Esophagus muscularis mucosa (tissue), 4 donors: ENCODE results near the gene FLII. TPM values are rescaled to one million over a fixed set of nuclear protein-coding genes. Genes with fewer than 3 reads are reported as not detected.

Experiments used
- DNase-seq: peaks from one replicate; pipeline ENCODE4 v3.0.0-alpha.2; 2017; ENCODE audit errors: extremely low spot score
- H3K27ac ChIP-seq, 4 donors: fragments of 200-600 bp; sonication (generic); replicated peaks in 1 of 4; 1 replicate in 3 of 4; 2 replicates in 1 of 4; pipeline ENCODE4 v1.5.1; 2016 to 2019; ENCODE audit warnings: mild to moderate bottlenecking in 1 of 4
- H3K27me3 ChIP-seq, 4 donors: fragments of 200-600 bp; sonication (generic); one replicate each; pipeline versions ENCODE4 v1.5.1 to v1.6.0; 2016 to 2019
- H3K36me3 ChIP-seq, 4 donors: fragments of 200-600 bp; sonication (generic); one replicate each; pipeline ENCODE4 v1.5.1; 2016 to 2019
- H3K4me1 ChIP-seq, 4 donors: fragments of 200-600 bp; sonication (generic); one replicate each; pipeline ENCODE4 v1.5.1; 2016 to 2019
- H3K4me3 ChIP-seq, 4 donors: fragments of 200-600 bp; sonication (generic); 1 replicate in 2 of 4; 2 replicates in 2 of 4; pipeline ENCODE4 v1.5.1; 2016 to 2019; ENCODE audit warnings: mild to moderate bottlenecking in 4 of 4, moderate library complexity in 1 of 4
- H3K9me3 ChIP-seq, 4 donors: fragments of 200-600 bp; sonication (generic); 1 replicate in 3 of 4; 2 replicates in 1 of 4; pipeline ENCODE4 v1.5.1; 2016 to 2019
- EP300 ChIP-seq: sonication (generic); formaldehyde crosslinking; IDR thresholded peaks from one replicate; pipeline ENCODE4 v1.6.1; 2017; ENCODE audit warnings: antibody characterized with exemption
- POLR2A ChIP-seq: fragments of 450-650 bp; IDR thresholded peaks from one replicate; pipeline ENCODE4 v1.6.1; 2017; ENCODE audit warnings: antibody characterized with exemption, moderate library complexity, mild to moderate bottlenecking, low read depth
- POLR2AphosphoS5 ChIP-seq, 2 donors: sonication (generic); formaldehyde crosslinking; IDR thresholded peaks; one replicate each; pipeline ENCODE4 v1.6.1; 2017; ENCODE audit warnings: antibody characterized with exemption in 2 of 2
- WGBS: methylation state at CpG from one replicate; pipeline ENCODE4 v1.1.5; 2018; 5-methylcytosine and 5-hydroxymethylcytosine counted together
- intact Hi-C: fragments of 100-400 bp; cut with DNase I; formaldehyde crosslinking; loops from one replicate; pipeline ENCODE4 v1.15.1; 2023
- total RNA-seq, 4 donors: library from RNA; depleted of rRNA; stranded (reverse); fragments of >200 nt; gene quantifications; one replicate each; pipeline versions ENCODE4 v1.1.0 to v1.2.1, GENCODE V29; 2016
- TF ChIP-seq, protein P1 (sequence below), 3 experiments: fragments of 200-600 bp in 2 of 3; fragments of 450-650 bp in 1 of 3; sonication (generic) in 2 of 3; IDR thresholded peaks; one replicate each; pipeline ENCODE4 v1.5.1; 2017 to 2019; ENCODE audit warnings: antibody characterized with exemption in 3 of 3, mild to moderate bottlenecking in 2 of 3, moderate library complexity in 1 of 3

Gene FLII
- total RNA-seq, 4 donors from 2014 or later: 302 to 528 (median 408) TPM

DNA sequence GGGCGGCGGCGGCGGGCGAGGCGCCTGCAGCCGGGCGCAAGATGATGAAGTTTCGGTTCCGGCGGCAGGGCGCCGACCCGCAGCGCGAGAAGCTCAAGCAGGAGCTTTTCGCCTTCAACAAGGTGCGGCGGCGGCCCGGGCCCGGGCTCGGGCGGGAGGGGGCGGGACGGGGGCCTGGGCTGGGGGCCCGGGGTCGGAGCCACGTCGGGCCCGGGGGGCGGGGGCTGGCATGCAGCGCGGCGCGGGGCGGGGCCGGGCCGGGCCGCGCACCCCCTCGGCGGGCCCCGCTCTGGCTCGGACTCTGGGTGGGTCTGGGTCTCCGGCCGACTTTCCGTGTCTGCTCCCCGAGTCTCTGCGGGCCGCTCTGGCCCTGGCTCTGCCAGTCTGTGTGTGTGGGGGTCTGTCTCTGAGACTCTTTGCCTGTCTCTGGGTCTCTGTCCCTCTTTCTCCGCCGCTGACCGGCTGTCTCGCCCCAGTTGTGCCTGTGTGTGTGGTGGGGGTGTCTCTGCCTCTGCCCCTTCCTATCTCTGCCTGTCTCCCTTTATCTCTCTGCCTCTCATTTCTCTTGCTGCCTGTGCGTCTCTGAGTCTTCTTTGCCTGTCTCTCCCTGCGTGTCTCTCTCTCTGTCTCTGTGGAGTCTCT, 32.8 kb downstream of the FLII start:
- under 1% methylated on average over 21 of the region's 57 CpGs for WGBS
- no peak for DNase-seq
- TF ChIP-seq POLR2AphosphoS5 (IDR thresholded peaks at IDR 0.05) (no peak), EP300 (no peak), POLR2A (no peak)
- TF ChIP-seq, protein P1, sequence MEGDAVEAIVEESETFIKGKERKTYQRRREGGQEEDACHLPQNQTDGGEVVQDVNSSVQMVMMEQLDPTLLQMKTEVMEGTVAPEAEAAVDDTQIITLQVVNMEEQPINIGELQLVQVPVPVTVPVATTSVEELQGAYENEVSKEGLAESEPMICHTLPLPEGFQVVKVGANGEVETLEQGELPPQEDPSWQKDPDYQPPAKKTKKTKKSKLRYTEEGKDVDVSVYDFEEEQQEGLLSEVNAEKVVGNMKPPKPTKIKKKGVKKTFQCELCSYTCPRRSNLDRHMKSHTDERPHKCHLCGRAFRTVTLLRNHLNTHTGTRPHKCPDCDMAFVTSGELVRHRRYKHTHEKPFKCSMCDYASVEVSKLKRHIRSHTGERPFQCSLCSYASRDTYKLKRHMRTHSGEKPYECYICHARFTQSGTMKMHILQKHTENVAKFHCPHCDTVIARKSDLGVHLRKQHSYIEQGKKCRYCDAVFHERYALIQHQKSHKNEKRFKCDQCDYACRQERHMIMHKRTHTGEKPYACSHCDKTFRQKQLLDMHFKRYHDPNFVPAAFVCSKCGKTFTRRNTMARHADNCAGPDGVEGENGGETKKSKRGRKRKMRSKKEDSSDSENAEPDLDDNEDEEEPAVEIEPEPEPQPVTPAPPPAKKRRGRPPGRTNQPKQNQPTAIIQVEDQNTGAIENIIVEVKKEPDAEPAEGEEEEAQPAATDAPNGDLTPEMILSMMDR (IDR thresholded peaks at IDR 0.05): no peak
- Histone ChIP-seq H3K4me1 (peaks cover 14 to 60% (median 27%) of the 10 kb centered on the region in 4 donors), H3K27ac (peak overlapping the region; percentile 65 to 79 (median 67)), H3K36me3 (no peaks in the 10 kb centered on the region), H3K9me3 (no peaks in the 10 kb centered on the region), H3K27me3 (no peaks in the 10 kb centered on the region), H3K4me3 (peak overlapping the region; percentile 66 to 89 (median 72))
- intact Hi-C loops: no loop called here

DNA sequence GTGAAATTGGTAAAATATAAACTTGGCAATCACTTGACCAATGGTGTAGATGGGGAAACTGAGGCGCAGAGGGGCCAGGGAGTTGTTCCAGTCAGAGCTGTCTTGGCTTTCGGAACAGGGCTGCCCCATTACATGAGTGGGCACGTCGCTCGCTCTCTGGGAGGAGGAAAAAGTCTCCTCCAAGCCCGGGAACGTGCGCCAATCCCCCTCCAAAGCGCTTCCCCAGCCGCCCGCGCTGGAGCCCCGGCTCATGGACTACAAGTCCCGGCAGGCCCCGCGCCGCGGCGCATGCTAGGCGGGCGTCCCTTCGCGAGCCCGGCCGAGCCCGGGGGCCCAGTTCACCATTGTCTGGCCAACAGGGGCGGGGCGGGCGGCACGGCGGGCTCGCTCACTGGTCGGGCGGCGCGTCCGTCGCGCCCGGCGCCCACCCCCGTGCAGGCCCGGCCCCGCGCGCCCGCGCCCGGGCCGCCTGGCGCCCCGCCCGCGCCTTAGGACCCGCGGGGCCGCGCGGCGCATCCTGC, 33.4 kb downstream of the FLII start, which contains the start of gene LLGL1:
Gene LLGL1 (plus strand): TSS at position 515 of the 521 bp plus-strand sequence. CDS start 48 bp downstream, outside the sequence.
- Histone ChIP-seq H3K36me3 (no peaks in the 10 kb centered on the region), H3K4me3 (peak within 1 kb of the TSS; percentile 66 to 89 (median 72)), H3K27me3 (no peaks in the 10 kb centered on the region), H3K9me3 (no peaks in the 10 kb centered on the region), H3K4me1 (peaks cover 14 to 55% (median 27%) of the 10 kb centered on the region in 4 donors), H3K27ac (peak within 1 kb of the TSS; percentile 65 to 79 (median 73))
- no peak for TF ChIP-seq EP300
- TF ChIP-seq POLR2AphosphoS5 (IDR thresholded peaks at IDR 0.05): peak; percentile 50 to 72
- TF ChIP-seq POLR2A: no peak
- TF ChIP-seq, protein P1 (IDR thresholded peaks at IDR 0.05): no peak
- WGBS: 1% methylated on average over 40 of the region's 60 CpGs
- intact Hi-C loops: no loop called here
- peak; percentile 98 for DNase-seq

DNA sequence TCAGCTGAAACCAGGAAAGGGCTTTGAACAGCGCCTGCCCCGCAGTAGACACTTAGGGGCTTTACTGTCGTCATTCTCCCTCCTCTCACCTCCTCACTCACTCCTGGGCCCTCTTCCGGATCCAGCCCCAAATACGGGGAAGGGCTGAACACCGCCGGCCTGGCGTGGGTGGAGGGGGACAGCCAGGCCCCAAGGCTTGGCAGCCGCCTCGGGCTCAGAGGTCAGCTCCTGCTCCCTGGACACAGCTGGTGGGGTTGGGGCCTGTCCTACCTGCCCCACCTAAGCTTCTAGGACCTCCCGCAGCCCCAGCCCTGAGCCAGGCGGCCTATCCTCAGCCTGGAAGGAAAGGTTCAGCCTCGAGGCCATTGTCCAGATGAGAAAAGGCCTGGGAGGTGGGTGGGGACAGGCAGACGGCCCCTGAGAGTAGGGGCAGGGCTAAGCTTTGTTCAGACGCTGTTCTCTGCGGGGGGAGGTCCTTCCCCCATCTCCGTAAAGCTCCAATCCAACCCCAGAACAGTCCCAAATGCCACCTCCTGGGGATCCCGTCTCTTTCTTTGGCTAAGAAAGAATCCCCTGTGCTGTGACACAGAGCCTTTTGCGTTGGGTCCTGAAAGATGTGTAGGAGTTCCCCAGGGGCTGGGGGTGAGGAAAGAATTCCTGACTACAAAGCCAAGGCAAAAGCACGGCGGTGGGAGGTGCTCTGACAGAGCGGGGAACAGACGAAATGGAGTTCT, 34.0 kb downstream of the FLII start:
- Histone ChIP-seq H3K4me3 (peak overlapping the region; percentile 66 to 89 (median 72)), H3K27ac (peak overlapping the region; percentile 63 to 76 (median 68)), H3K27me3 (no peaks in the 10 kb centered on the region), H3K36me3 (no peaks in the 10 kb centered on the region), H3K9me3 (no peaks in the 10 kb centered on the region), H3K4me1 (peaks cover 14 to 48% (median 27%) of the 10 kb centered on the region in 4 donors)
- no peak for TF ChIP-seq POLR2AphosphoS5 (IDR thresholded peaks at IDR 0.05)
- TF ChIP-seq, protein P1 (IDR thresholded peaks at IDR 0.05): no peak
- 28% methylated on average over 20 of the region's 23 CpGs for WGBS
- DNase-seq: no peak
- intact Hi-C loops: loop anchor here (5.0 kb wide), 1 partner anchor 88 kb away; the partner anchor contains the start of gene TOP3A

DNA sequence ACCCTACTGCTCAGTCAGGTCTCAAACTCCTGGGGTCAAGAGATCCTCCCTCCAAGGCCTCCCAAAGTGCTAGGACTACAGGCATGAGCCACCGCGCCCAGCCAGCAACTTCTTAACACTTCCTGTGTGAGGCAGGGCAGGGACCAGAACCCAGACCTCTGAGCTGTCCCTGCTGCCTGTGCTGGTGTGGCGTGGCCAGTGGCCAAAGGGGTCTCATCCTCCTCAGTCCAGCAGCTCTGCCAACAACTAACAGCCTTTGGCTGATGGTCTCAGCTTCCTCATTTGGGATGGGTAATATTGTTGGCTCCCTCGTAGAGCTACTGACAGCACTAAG, 34.5 kb downstream of the FLII start:
- no peak for DNase-seq
- TF ChIP-seq POLR2AphosphoS5 (IDR thresholded peaks at IDR 0.05): no peak
- no peak for TF ChIP-seq POLR2A
- TF ChIP-seq, protein P1 (IDR thresholded peaks at IDR 0.05): no peak
- TF ChIP-seq EP300: no peak
- peaks cover 14 to 49% (median 30%) of the 10 kb centered on the region in 4 donors for H3K4me1 ChIP-seq
- peak overlapping the region; percentile 63 to 76 (median 68) for H3K27ac ChIP-seq
- H3K9me3 ChIP-seq: no peaks in the 10 kb centered on the region
- no peaks in the 10 kb centered on the region for H3K36me3 ChIP-seq
- H3K27me3 ChIP-seq: no peaks in the 10 kb centered on the region
- intact Hi-C loops: loop anchor here (5.0 kb wide), 1 partner anchor 88 kb away; the partner anchor contains the start of gene TOP3A
- WGBS: 74% methylated on average over 3 of the region's 4 CpGs
- H3K4me3 ChIP-seq: no peak overlapping the region
